Brain microvascular endothelial cell (primary cell): ENCODE data around the gene MITF.

Experiments used
- DNase-seq: peaks from one replicate; pipeline ENCODE4 v3.0.0-alpha.2; 2020
- H3K27ac ChIP-seq: fragments of 250-450 bp; sonication (Bioruptor Pico); 2 replicates; pipeline ENCODE4 v1.5.1; 2020; ENCODE audit warnings: mild to moderate bottlenecking, moderate library complexity
- H3K27me3 ChIP-seq: fragments of 250-450 bp; sonication (Bioruptor Pico); replicated peaks from 2 replicates; pipeline ENCODE4 v1.5.1; 2020; ENCODE audit warnings: mild to moderate bottlenecking
- H3K36me3 ChIP-seq: fragments of 250-450 bp; sonication (Bioruptor Pico); replicated peaks from 2 replicates; pipeline ENCODE4 v1.5.1; 2020; ENCODE audit warnings: mild to moderate bottlenecking
- H3K4me3 ChIP-seq: 2 replicates; pipeline ENCODE4 v1.5.1; 2011; ENCODE audit warnings: low read depth, mild to moderate bottlenecking, control low read depth, low read length, moderate library complexity
- CTCF ChIP-seq: IDR thresholded peaks from 2 replicates; pipeline ENCODE4 v1.5.1; 2011; ENCODE audit warnings: low read depth, mild to moderate bottlenecking, moderate library complexity, low read length, control low read depth, inconsistent platforms; ENCODE audit errors: missing control alignments
- in situ Hi-C: cut with HindIII; loops from 2 replicates; pipeline ENCODE4 v1.10.0; 2017; ENCODE audit warnings: low sequenced_read_pairs, low pct_ligation_motif_present

Gene MITF

GRCh38 chr3:69871868-69872267, 132.6 kb downstream of the MITF start:
- Histone ChIP-seq H3K27me3 (no peaks in the 10 kb centered on the region), H3K36me3 (no peaks in the 10 kb centered on the region), H3K4me3 (no peak overlapping the region), H3K27ac (no peak overlapping the region)
- DNase-seq = no peak
- in situ Hi-C loops = no loop called here
- TF ChIP-seq CTCF = no peak

DNA sequence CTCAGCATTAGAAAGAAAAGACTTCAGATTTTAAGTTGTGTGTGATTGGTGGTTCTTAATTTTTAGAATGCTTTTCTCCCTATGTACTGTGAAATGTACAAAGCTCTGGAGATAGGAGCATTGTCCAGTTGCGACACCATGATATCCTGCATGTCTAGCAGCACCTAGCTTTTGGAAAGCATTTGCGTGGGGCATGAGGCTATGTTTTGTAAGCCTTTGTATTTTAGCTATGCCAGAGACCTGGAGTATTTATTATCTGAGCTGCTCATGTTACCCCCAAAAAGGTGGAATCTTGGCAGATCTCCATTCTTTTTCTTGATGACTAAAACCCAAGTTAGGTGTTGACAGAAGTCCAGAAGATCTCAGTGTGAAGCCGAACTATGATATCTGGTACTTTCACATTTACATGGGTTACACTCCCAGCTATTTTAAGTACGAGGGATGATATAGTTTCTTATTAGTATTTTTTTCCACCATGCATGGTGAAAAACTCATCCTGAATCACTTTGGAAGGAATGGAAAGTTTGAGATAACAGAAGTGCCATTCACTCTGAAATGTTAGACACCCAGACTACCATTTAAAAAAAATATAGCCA, 133.6 kb downstream of the MITF start:
- H3K4me3 ChIP-seq = no peak overlapping the region
- in situ Hi-C loops = no loop called here
- no peak for DNase-seq
- no peak overlapping the region for H3K27ac ChIP-seq
- TF ChIP-seq CTCF = no peak
- H3K36me3 ChIP-seq = no peaks in the 10 kb centered on the region
- no peaks in the 10 kb centered on the region for H3K27me3 ChIP-seq

DNA sequence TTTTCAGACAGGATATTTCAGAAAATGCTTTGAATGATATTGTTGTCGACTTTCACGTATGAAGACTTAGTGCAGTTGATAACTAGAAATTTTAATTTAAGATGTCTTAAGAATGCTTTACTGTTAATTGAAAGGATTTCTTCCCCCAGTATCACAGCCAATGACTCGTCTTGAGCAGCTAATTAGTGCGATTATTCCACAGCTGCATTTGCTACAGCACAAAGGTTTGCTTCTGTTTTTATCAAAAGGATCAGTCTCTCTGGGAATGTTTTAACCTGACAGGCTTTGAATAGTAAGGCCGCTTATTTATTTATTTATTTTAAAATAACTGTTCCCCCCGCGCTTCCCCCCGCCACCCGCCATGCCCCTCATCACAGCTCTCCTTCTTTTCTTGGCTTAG, 136.8 kb downstream of the MITF start:
- no peak for DNase-seq
- no peak overlapping the region for H3K27ac ChIP-seq
- in situ Hi-C loops = no loop called here
- H3K4me3 ChIP-seq = no peak overlapping the region
- TF ChIP-seq CTCF = no peak
- no peaks in the 10 kb centered on the region for H3K36me3 ChIP-seq
- no peaks in the 10 kb centered on the region for H3K27me3 ChIP-seq

- no peak overlapping the region for H3K4me3 ChIP-seq
- TF ChIP-seq CTCF = no peak
- no peaks in the 10 kb centered on the region for H3K27me3 ChIP-seq
- in situ Hi-C loops = no loop called here
- no peaks in the 10 kb centered on the region for H3K36me3 ChIP-seq
- H3K27ac ChIP-seq = no peak overlapping the region
- no peak for DNase-seq
Measured at GRCh38 chr3:69878254-69878653, 139.0 kb downstream of the MITF start.

- Histone ChIP-seq H3K27me3 (no peaks in the 10 kb centered on the region), H3K36me3 (no peaks in the 10 kb centered on the region), H3K4me3 (no peak overlapping the region), H3K27ac (no peak overlapping the region)
- no peak for TF ChIP-seq CTCF
- in situ Hi-C loops = no loop called here
- DNase-seq = no peak
Measured at GRCh38 chr3:69879051-69879450, 139.8 kb downstream of the MITF start.

DNA sequence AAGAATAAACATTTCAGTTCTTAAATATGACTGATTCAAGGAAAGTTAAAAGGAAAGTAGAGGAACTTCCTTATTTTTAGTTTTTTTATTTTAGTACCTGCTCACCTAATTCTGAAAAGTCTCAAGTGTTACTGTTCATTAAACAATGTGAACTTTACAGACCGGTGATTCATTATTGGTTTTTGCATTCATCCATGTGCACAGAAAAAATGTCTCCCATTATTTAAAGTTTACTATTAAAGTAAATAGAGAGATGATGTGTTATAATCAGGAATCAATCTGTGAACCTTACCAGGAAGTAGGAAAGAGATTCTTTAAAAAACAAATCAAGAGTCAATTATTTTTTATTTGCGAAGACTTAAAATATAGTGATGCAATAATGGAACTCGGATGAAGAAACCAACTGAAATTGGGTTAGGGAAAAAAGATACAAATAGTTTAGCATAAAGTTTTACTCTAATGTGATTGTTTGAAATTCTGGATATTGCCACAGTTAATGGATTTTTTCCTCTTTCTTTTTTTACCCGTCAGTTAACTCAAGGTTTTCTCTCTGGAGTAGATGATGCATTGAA, 140.9 kb downstream of the MITF start:
- no peak overlapping the region for H3K27ac ChIP-seq
- no peak for DNase-seq
- no peaks in the 10 kb centered on the region for H3K36me3 ChIP-seq
- H3K27me3 ChIP-seq = no peaks in the 10 kb centered on the region
- no peak for TF ChIP-seq CTCF
- H3K4me3 ChIP-seq = no peak overlapping the region
- in situ Hi-C loops = no loop called here
